GM23338 (cell line): ENCODE data around the gene ICA1L. TPM values are rescaled to one million over a fixed set of nuclear protein-coding genes. Genes with fewer than 3 reads are reported as not detected.
"Not testable (repeated sequence)": the region's sequence is repeated elsewhere in the genome, so short reads cannot be mapped to it uniquely, and the experiment has no call there.

ENCODE experiments used
- ATAC-seq: fragments of 200-7000 bp; cut with Tn5 transposase; 3 replicates; pipeline ENCODE4 v1.9.1; 2020
- DNase-seq: peaks from one replicate; pipeline ENCODE4 v3.0.0-alpha.2; 2015; ENCODE audit warnings: low spot score
- H2AFZ ChIP-seq: fragments of 200-600 bp; sonication (generic); 2 replicates; pipeline ENCODE4 v1.8.0; 2016; ENCODE audit warnings: antibody characterized with exemption, mild to moderate bottlenecking, moderate library complexity
- H3F3A ChIP-seq: fragments of 200-600 bp; sonication (generic); replicated peaks from 2 replicates; pipeline ENCODE4 v1.8.0; 2017; ENCODE audit warnings: antibody characterized with exemption, mixed run types, low read depth
- H3K27ac ChIP-seq: fragments of 200-600 bp; sonication (generic); 2 replicates; pipeline ENCODE4 v1.6.1; 2016; ENCODE audit warnings: low read depth
- H3K27me3 ChIP-seq: fragments of 200-600 bp; sonication (generic); 2 replicates; pipeline ENCODE4 v1.8.0; 2016; ENCODE audit warnings: mild to moderate bottlenecking, mixed run types, moderate library complexity; ENCODE audit not compliant: insufficient read depth
- H3K36me3 ChIP-seq: fragments of 200-600 bp; sonication (generic); 2 replicates; pipeline ENCODE4 v1.8.0; 2016; ENCODE audit warnings: mild to moderate bottlenecking; ENCODE audit not compliant: insufficient read depth
- H3K4me1 ChIP-seq: fragments of 200-600 bp; sonication (generic); 2 replicates; pipeline ENCODE4 v1.8.0; 2016; ENCODE audit warnings: mild to moderate bottlenecking, moderate library complexity; ENCODE audit not compliant: insufficient read depth
- H3K4me2 ChIP-seq: fragments of 200-600 bp; sonication (generic); 2 replicates; pipeline ENCODE4 v1.7.1; 2017; ENCODE audit warnings: mixed run types
- H3K4me3 ChIP-seq: fragments of 200-600 bp; sonication (generic); 2 replicates; pipeline ENCODE4 v1.6.1; 2016; ENCODE audit warnings: mixed run types
- H3K79me2 ChIP-seq: fragments of 200-600 bp; sonication (generic); replicated peaks from 2 replicates; pipeline ENCODE4 v1.8.0; 2017; ENCODE audit warnings: mild to moderate bottlenecking; ENCODE audit not compliant: insufficient read depth
- H3K9me2 ChIP-seq: fragments of 200-600 bp; sonication (generic); 2 replicates; pipeline ENCODE4 v1.8.0; 2017; ENCODE audit not compliant: insufficient read depth
- H4K20me1 ChIP-seq: fragments of 200-600 bp; sonication (generic); replicated peaks from 2 replicates; pipeline ENCODE4 v1.8.0; 2017; ENCODE audit warnings: mild to moderate bottlenecking; ENCODE audit not compliant: insufficient read depth
- H3K27ac Mint-ChIP-seq: 2 replicates; pipeline ENCODE4 v1.8.0; 2020; ENCODE audit warnings: inconsistent platforms, mild to moderate bottlenecking, moderate library complexity, mixed read lengths
- H3K27me3 Mint-ChIP-seq: 3 replicates; pipeline ENCODE4 v1.8.0; 2022; ENCODE audit warnings: low read depth, mild to moderate bottlenecking, moderate library complexity, mixed read lengths, inconsistent platforms; ENCODE audit not compliant: insufficient read depth, poor library complexity
- H3K36me3 Mint-ChIP-seq: 3 replicates; pipeline ENCODE4 v1.8.0; 2021; ENCODE audit warnings: low read depth, mild to moderate bottlenecking, inconsistent platforms, moderate library complexity, mixed read lengths
- H3K4me1 Mint-ChIP-seq: 3 replicates; pipeline ENCODE4 v1.8.0; 2020; ENCODE audit warnings: mild to moderate bottlenecking, inconsistent platforms, mixed read lengths
- H3K4me3 Mint-ChIP-seq: 3 replicates; pipeline ENCODE4 v1.8.0; 2021; ENCODE audit warnings: moderate library complexity, mild to moderate bottlenecking, inconsistent platforms, mixed read lengths
- H3K9me3 Mint-ChIP-seq: 3 replicates; pipeline ENCODE4 v1.8.0; 2020; ENCODE audit warnings: moderate library complexity, mild to moderate bottlenecking, inconsistent platforms, mixed read lengths
- CTCF ChIP-seq, 2 experiments: fragments of 200-600 bp in 1 of 2; sonication (generic) in 1 of 2; conservative IDR thresholded peaks; 2 replicates each; pipeline versions ENCODE4 v1.5.1 to v1.6.1; 2016 to 2017; ENCODE audit warnings: antibody characterized with exemption in 2 of 2, low read depth in 2 of 2, mild to moderate bottlenecking in 2 of 2, moderate library complexity in 1 of 2
- EZH2 ChIP-seq: fragments of 200-600 bp; sonication (generic); IDR thresholded peaks from one replicate; pipeline ENCODE4 v1.8.0; 2017; ENCODE audit warnings: antibody characterized with exemption, mild to moderate bottlenecking, low read depth; ENCODE audit not compliant: unreplicated experiment
- EZH2phosphoT487 ChIP-seq: fragments of 200-600 bp; sonication (generic); IDR thresholded peaks from one replicate; pipeline ENCODE4 v1.8.1; 2018; ENCODE audit warnings: antibody characterized with exemption; ENCODE audit not compliant: unreplicated experiment
- POLR2AphosphoS5 ChIP-seq: IDR thresholded peaks from 2 replicates; pipeline ENCODE4 v1.6.1; 2016; ENCODE audit warnings: antibody characterized with exemption, low read depth
- STAT1 ChIP-seq: IDR thresholded peaks from one replicate; pipeline ENCODE4 v1.6.1; 2016; ENCODE audit warnings: antibody characterized with exemption; ENCODE audit not compliant: unreplicated experiment
- ZNF114 ChIP-seq: fragments of 250-450 bp; sonication (Bioruptor Pico); IDR thresholded peaks from 2 replicates; pipeline ENCODE4 v1.5.0; 2020; ENCODE audit warnings: mild to moderate bottlenecking, moderate library complexity
- long read RNA-seq: library from polyadenylated mRNA; unstranded; transcript quantifications from one replicate; pipeline ENCODE4 v2.0.0, GENCODE V29; 2020; ENCODE audit not compliant: unreplicated experiment
- polyA plus RNA-seq: library from polyadenylated mRNA; unstranded; fragments of >200 nt; fragmentation: Nextera tagmentation; extraction: Ambion mirVana; gene quantifications from 2 replicates; pipeline ENCODE4 v1.2.1, GENCODE V29; 2016
- total RNA-seq: library from RNA; depleted of rRNA; stranded (reverse); fragments of >200 nt; shearing (Covaris generic); gene quantifications from 2 replicates; pipeline ENCODE4 v1.2.3, GENCODE V29; 2014; rRNA removed
- TF ChIP-seq, protein P1 (sequence below): IDR thresholded peaks from one replicate; pipeline ENCODE4 v1.6.1; 2018; ENCODE audit warnings: antibody characterized with exemption; ENCODE audit not compliant: unreplicated experiment

Gene ICA1L
- total RNA-seq, result 5.6 and 7.2 TPM in 2 replicates
- 1.6 and 2.2 TPM in 2 replicates for polyA plus RNA-seq
- long read RNA-seq, partial matches to known transcripts, result 0 of 1 reads
- long read RNA-seq, other reads (novel, unspliced or antisense), result 1 of 1 reads

DNA sequence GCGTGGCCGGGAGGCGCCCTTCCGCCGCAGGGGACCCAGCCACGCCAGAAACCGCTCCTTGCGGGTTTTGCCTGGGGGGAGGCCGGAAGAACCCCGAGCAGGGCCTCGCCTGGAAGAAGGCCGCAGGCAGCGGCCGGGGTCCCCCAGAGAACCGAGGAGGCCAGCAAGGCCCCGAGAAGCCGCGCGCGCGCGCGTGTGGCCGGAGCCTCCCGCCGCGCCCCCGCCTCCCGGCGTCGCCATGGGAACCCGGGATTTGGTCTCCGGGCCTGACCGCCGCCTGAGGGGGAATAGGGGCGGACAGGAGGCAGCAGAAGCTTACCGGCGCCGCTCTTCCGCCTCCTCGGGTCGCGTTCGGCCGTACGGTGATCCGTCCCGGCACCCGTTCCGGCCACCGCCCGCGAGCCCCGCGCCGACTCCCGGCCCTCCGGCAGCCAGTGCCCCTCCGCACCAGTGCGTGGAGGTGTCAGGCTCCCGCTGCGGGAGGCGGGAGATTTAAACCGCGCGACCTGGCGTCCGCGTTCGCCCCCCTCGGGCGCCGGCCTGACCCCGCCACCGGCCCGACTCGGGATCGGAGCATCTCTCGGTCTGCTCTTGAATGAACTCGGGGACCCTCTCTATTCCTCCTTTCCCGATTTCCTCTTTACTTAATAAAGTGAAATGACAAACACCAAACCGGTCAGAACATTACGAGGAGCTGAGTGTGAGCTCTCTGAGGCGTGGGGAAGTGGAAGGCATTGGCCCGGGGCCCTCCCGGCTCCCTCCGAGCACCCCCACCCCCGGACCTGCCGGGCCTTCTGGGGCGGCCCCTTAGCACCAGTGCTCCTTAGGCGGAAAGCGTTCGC is at the start of gene ICA1L:
ICA1L (minus strand) TSS at position 467 of the 842 bp plus-strand sequence. CDS start 42,757 bp downstream, outside the sequence.
- Mint-ChIP-seq H3K4me3 (peak within 1 kb of the TSS; percentile 89), H3K27ac (peak within 1 kb of the TSS; percentile 89; the same call in 1 of the 2 replicates), H3K27me3 (peaks cover 7% of the 10 kb centered on the region), H3K36me3 (no peaks in the 10 kb centered on the region; the same call in 2 of the 3 replicates), H3K9me3 (no peaks in the 10 kb centered on the region), H3K4me1 (peaks cover 11% of the 10 kb centered on the region; the same call in 2 of the 3 replicates)
- Histone ChIP-seq H4K20me1 (no peaks in the 10 kb centered on the region), H3K4me2 (peak within 1 kb of the TSS; percentile 85), H3K4me3 (peak within 1 kb of the TSS; percentile 83), H3K27me3 (no peaks in the 10 kb centered on the region; the same call in 1 of the 2 replicates), H3K79me2 (no peaks in the 10 kb centered on the region), H2AFZ (peak within 1 kb of the TSS; percentile 39), H3K4me1 (no peaks in the 10 kb centered on the region), H3K27ac (no peak within 1 kb of the TSS), H3K9me2 (no peaks in the 10 kb centered on the region), H3K36me3 (no peaks in the 10 kb centered on the region), H3F3A (no peaks in the 10 kb centered on the region; the same call in 1 of the 2 replicates)
- peak; percentile 21 for TF ChIP-seq EZH2
- peak; percentile 31 for TF ChIP-seq POLR2AphosphoS5
- TF ChIP-seq, protein P1, sequence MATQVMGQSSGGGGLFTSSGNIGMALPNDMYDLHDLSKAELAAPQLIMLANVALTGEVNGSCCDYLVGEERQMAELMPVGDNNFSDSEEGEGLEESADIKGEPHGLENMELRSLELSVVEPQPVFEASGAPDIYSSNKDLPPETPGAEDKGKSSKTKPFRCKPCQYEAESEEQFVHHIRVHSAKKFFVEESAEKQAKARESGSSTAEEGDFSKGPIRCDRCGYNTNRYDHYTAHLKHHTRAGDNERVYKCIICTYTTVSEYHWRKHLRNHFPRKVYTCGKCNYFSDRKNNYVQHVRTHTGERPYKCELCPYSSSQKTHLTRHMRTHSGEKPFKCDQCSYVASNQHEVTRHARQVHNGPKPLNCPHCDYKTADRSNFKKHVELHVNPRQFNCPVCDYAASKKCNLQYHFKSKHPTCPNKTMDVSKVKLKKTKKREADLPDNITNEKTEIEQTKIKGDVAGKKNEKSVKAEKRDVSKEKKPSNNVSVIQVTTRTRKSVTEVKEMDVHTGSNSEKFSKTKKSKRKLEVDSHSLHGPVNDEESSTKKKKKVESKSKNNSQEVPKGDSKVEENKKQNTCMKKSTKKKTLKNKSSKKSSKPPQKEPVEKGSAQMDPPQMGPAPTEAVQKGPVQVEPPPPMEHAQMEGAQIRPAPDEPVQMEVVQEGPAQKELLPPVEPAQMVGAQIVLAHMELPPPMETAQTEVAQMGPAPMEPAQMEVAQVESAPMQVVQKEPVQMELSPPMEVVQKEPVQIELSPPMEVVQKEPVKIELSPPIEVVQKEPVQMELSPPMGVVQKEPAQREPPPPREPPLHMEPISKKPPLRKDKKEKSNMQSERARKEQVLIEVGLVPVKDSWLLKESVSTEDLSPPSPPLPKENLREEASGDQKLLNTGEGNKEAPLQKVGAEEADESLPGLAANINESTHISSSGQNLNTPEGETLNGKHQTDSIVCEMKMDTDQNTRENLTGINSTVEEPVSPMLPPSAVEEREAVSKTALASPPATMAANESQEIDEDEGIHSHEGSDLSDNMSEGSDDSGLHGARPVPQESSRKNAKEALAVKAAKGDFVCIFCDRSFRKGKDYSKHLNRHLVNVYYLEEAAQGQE, result peak; percentile 17
- TF ChIP-seq CTCF (conservative IDR thresholded peaks at IDR 0.05; ENCODE audit: low read depth in 2 of 2), result no peak
- TF ChIP-seq ZNF114 (CRISPR knock-in tag), result no peak
- peak; percentile 78 for DNase-seq
- ATAC-seq, result peak; percentile 80

DNA sequence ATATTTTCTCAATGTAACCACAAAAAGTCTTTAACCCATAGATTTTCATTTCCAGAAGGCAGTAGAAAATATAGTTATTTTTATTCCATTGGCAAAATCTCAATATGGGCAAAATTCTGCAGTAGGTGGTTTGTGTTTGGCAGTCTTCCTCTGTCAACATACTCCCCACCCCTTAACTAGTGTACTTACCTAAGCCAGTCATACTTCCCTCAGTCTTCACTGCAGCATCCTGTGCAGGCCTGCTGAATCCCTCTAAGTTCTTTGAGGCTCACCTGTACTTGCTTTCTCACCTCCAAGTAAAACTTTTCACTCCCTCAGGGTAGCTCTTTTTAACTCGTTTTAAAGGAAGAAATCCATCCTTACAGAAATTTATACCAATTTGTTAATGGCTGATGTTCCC is 47.3 kb upstream of the ICA1L start:
- Mint-ChIP-seq H3K27me3 (no peaks in the 10 kb centered on the region), H3K4me1 (no peaks in the 10 kb centered on the region), H3K27ac (no peak overlapping the region), H3K4me3 (no peak overlapping the region), H3K36me3 (peaks cover 5% of the 10 kb centered on the region; the same call in 2 of the 3 replicates), H3K9me3 (no peaks in the 10 kb centered on the region)
- Histone ChIP-seq H3K27ac (no peak overlapping the region), H4K20me1 (no peaks in the 10 kb centered on the region), H3K36me3 (no peaks in the 10 kb centered on the region), H3K4me1 (no peaks in the 10 kb centered on the region), H3F3A (no peaks in the 10 kb centered on the region), H3K27me3 (no peaks in the 10 kb centered on the region), H3K9me2 (no peaks in the 10 kb centered on the region), H3K4me2 (no peak overlapping the region), H3K79me2 (no peaks in the 10 kb centered on the region), H3K4me3 (no peak overlapping the region), H2AFZ (no peak overlapping the region)
- TF ChIP-seq EZH2phosphoT487 (no peak), POLR2AphosphoS5 (no peak), ZNF114 (CRISPR knock-in tag) (no peak), STAT1 (no peak), EZH2 (no peak), CTCF (conservative IDR thresholded peaks at IDR 0.05; ENCODE audit: low read depth in 2 of 2) (no peak)
- ATAC-seq (no peak), DNase-seq (no peak)

- H3K36me3 ChIP-seq, H3K9me2 ChIP-seq, H2AFZ ChIP-seq, H3K4me1 ChIP-seq, H3K4me1 Mint-ChIP-seq, DNase-seq, H3K9me3 Mint-ChIP-seq, H3F3A ChIP-seq, H3K27me3 ChIP-seq, H3K27me3 Mint-ChIP-seq: not testable (repeated sequence)
- Histone ChIP-seq H3K79me2 (peaks cover 39% of the 10 kb centered on the region), H3K4me3 (peak overlapping the region; percentile 78), H4K20me1 (peaks cover 12% of the 10 kb centered on the region; the same call in 1 of the 2 replicates), H3K27ac (peak overlapping the region; percentile 93), H3K4me2 (peak overlapping the region; percentile 93)
- peak; percentile 79 for ATAC-seq
- Mint-ChIP-seq H3K27ac (peak overlapping the region; percentile 99), H3K4me3 (peak overlapping the region; percentile 100), H3K36me3 (peaks cover 18% of the 10 kb centered on the region)
These were observed 41.0 kb upstream of the ICA1L start for GRCh38 chr2:202912342-202913201.
